Thymus (tissue), 11 donors: ENCODE measurements around the gene IPO9. TPM values are rescaled to one million over a fixed set of nuclear protein-coding genes. Genes with fewer than 3 reads are reported as not detected.
A peak's percentile ranks its signal among the peaks of the same experiment; 100 is the strongest.

Experiments used
- DNase-seq, 9 donors: peaks; one replicate each; pipeline ENCODE4 v3.0.0-alpha.2; 2013; ENCODE audit warnings: low spot score in 9 of 9, low read depth in 6 of 9, missing footprints in 1 of 9
- H3K27ac ChIP-seq, 2 donors: one replicate each; pipeline ENCODE4 v1.5.1; 2013; ENCODE audit warnings: control low read depth in 1 of 2, low read depth in 1 of 2, low read length in 1 of 2, mild to moderate bottlenecking in 1 of 2, moderate library complexity in 1 of 2
- H3K27me3 ChIP-seq, 2 donors: one replicate each; pipeline ENCODE4 v1.5.1; 2013; ENCODE audit warnings: low read length in 1 of 2; ENCODE audit not compliant: control insufficient read depth in 2 of 2, insufficient read depth in 1 of 2
- H3K36me3 ChIP-seq, 2 donors: one replicate each; pipeline ENCODE4 v1.5.1; 2013; ENCODE audit warnings: low read length in 1 of 2, mild to moderate bottlenecking in 1 of 2, moderate library complexity in 1 of 2; ENCODE audit not compliant: control insufficient read depth in 2 of 2, insufficient read depth in 2 of 2
- H3K4me1 ChIP-seq, 2 donors: one replicate each; pipeline ENCODE4 v1.5.1; 2013; ENCODE audit warnings: low read length in 2 of 2; ENCODE audit not compliant: control insufficient read depth in 2 of 2, insufficient read depth in 2 of 2
- H3K4me3 ChIP-seq, 2 donors: one replicate each; pipeline ENCODE4 v1.5.1; 2013; ENCODE audit warnings: low read length in 2 of 2, control low read depth in 1 of 2, mild to moderate bottlenecking in 1 of 2
- H3K9me3 ChIP-seq, 2 donors: one replicate each; pipeline ENCODE4 v1.5.1; 2013; ENCODE audit warnings: low read length in 1 of 2, mild to moderate bottlenecking in 1 of 2; ENCODE audit not compliant: control insufficient read depth in 2 of 2, insufficient read depth in 1 of 2
- WGBS: extraction: QIAGEN DNeasy Blood & Tissue Kit; methylation state at CpG from one replicate; pipeline ENCODE4 v1.1.7; 2013; 5-methylcytosine and 5-hydroxymethylcytosine counted together
- polyA plus RNA-seq: library from polyadenylated mRNA; stranded (reverse); fragments of 200-250 nt; gene quantifications from one replicate; pipeline ENCODE4 v1.2.3, GENCODE V29; 2013
- total RNA-seq: library from RNA; stranded (reverse); fragments of 120-200 nt; gene quantifications from one replicate; pipeline ENCODE4 v1.2.4, GENCODE V29; 2013
- donor health status: healthy.

The IPO9 gene
- total and polyA plus RNA-seq, 2 donors, result 19.0 to 21.2 TPM

DNA sequence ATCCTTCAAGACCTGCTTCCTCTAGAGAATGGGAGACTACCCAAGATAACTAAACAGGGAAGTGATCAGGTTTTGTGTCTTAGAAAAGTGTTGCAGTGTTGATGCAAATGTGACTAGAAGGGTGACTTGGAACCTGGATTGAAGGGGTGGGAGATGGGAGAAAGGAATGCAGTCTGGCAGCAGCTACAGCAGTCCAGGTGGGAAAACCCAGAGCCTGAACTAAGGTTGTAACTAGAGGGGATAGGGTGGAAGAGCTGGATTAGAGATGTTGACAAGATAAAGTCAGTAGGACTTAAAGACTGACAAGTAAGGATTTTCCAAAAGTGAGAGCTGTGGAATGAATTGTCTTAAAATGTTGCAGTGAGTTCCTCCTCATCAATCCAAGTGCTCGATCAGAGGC is 52.7 kb downstream of the IPO9 start:
- Histone ChIP-seq H3K9me3 (no peaks in the 10 kb centered on the region), H3K27me3 (peaks cover 2 to 23% of the 10 kb centered on the region in 2 donors), H3K4me3 (no peak overlapping the region), H3K27ac (no peak overlapping the region), H3K4me1 (no peaks in the 10 kb centered on the region), H3K36me3 (peaks cover 0 to 4% of the 10 kb centered on the region in 2 donors)
- no peak for DNase-seq
- WGBS, result 96% methylated on average over 1 of the region's 1 CpG

DNA sequence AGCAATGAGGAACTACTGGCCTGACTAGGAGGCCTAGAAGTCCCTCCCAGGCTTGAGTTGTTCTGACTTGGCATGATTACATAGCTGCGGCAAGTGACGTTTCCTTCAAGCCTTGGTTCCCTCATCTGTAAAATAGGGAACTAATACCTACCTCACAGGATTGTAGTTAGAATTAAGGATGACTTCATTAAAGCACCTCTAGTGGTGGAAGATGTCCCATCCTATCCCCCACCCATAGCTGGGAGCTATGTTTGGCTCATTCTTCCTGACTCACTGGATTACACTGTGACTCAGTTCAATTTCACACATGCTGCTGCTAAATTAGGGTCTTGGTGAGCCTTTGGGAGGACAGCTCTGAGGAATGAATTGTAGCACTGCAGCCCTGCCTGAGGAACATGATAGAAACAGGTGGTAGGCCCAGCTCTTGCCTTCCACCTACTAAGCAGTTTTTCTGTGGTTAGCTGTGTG is 53.7 kb downstream of the IPO9 start:
- no peaks in the 10 kb centered on the region for H3K9me3 ChIP-seq
- H3K27me3 ChIP-seq, result peaks cover 6 to 34% of the 10 kb centered on the region in 2 donors
- H3K36me3 ChIP-seq, result peaks cover 0 to 2% of the 10 kb centered on the region in 2 donors
- H3K4me1 ChIP-seq, result no peaks in the 10 kb centered on the region
- no peak overlapping the region for H3K4me3 ChIP-seq
- peak in 1 of 9 donors; percentile 28 for DNase-seq
- no peak overlapping the region for H3K27ac ChIP-seq
- WGBS, result 36% methylated on average over 2 of the region's 2 CpGs

DNA sequence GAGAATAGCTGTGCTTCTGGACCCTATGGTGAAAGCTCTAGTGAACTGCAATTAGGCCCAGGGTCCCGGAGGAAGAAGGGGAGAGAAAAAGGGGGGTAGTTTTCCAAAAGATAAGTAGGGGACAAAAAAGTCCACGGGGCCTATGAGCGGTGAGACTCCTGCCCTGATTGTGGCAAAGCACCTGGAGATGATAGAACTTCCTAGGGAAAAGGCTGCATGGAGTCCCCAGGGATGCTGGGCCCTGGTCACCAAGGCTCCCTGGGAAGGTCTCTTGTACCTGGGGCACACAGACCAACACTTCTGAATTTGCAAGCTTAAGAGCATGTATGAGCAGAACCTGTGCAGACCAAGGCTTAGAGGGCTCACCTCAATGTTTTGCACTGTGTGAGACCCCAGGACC is 54.3 kb downstream of the IPO9 start:
- Histone ChIP-seq H3K27ac (no peak overlapping the region), H3K27me3 (peaks cover 11 to 39% of the 10 kb centered on the region in 2 donors), H3K9me3 (no peaks in the 10 kb centered on the region), H3K36me3 (peaks cover 0 to 2% of the 10 kb centered on the region in 2 donors), H3K4me1 (no peaks in the 10 kb centered on the region), H3K4me3 (no peak overlapping the region)
- no peak for DNase-seq
- 91% methylated on average over 3 of the region's 3 CpGs for WGBS

DNA sequence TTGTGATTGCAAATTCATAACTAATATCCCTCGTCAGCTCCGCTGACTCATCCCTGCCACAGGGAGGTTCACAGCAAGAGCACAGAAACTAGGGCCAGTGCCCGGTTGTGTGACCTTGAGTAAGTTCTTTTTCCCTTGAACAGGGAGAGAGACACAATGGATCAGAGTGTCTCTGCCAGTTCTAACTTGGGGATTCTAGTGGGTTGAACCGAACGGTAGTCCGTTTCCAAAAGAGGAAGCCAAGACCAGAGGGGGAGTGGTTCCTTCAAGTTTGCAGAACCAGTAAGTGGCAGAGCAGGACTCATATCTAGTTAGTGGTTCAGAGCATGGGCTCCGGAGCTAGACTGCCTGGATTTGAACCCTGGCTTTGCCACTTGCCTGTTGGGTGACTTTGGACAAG is 54.8 kb downstream of the IPO9 start:
- no peaks in the 10 kb centered on the region for H3K4me1 ChIP-seq
- H3K36me3 ChIP-seq, result no peaks in the 10 kb centered on the region
- no peak overlapping the region for H3K27ac ChIP-seq
- DNase-seq, result peak in 1 of 9 donors; percentile 15
- no peaks in the 10 kb centered on the region for H3K9me3 ChIP-seq
- 31% methylated on average over 7 of the region's 7 CpGs for WGBS
- peaks cover 14 to 45% of the 10 kb centered on the region in 2 donors for H3K27me3 ChIP-seq
- H3K4me3 ChIP-seq, result no peak overlapping the region

DNA sequence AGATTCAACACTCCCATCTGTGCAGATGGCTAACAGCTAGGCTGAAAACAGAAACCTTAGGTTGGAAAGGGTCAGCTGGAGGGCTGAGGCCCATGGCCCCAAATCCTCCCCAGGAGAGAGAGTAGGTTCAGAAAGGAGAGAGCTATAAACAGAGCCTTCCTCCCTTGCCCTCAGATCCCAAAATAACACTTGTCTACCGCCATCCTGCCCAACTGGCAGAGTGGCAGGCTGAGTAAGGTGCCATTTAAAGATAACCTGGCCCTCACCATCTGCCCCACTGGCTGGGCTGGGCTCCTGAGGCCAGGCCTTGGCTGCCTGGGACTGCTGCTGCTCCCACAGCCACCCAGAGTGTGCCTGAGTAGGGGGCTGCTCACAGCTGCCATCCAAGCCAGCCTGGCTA is 55.5 kb downstream of the IPO9 start:
- Histone ChIP-seq H3K36me3 (no peaks in the 10 kb centered on the region), H3K9me3 (no peaks in the 10 kb centered on the region), H3K4me3 (no peak overlapping the region), H3K27ac (no peak overlapping the region), H3K27me3 (peaks cover 18 to 51% of the 10 kb centered on the region in 2 donors), H3K4me1 (no peaks in the 10 kb centered on the region)
- WGBS, result 46% methylated on average over 1 of the region's 1 CpG
- DNase-seq, result no peak

DNA sequence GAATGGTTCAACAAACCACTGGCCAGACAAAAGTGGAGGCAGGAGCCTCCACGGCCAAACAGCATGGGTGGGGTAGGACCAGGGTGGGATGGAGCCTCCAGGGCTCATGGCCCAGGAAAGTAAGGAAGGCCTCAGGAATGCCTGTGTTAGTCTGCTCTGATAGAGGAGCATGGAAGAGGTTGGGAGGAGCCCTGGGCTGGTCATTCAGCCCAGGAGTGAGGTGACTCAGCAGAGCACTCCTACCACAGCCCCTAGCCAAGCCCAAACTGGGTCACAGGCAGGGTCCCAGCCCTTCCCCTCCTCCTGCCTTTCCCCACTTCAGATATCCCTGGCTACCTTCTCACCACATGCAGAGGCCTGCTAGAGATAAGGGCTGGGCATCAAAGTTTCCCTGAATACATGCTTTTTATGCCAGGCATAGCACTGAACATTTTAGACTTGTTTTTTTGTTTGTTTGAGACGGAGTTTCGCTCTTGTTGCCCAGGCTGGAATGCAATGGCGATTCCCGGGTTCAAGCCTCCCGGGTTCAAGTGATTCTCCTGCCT is 56.6 kb downstream of the IPO9 start:
- Histone ChIP-seq H3K4me3 (no peak overlapping the region), H3K36me3 (no peaks in the 10 kb centered on the region), H3K27ac (no peak overlapping the region), H3K27me3 (peaks cover 28 to 63% of the 10 kb centered on the region in 2 donors), H3K9me3 (peaks cover 0 to 2% of the 10 kb centered on the region in 2 donors), H3K4me1 (no peaks in the 10 kb centered on the region)
- 95% methylated on average over 6 of the region's 6 CpGs for WGBS
- no peak for DNase-seq

DNA sequence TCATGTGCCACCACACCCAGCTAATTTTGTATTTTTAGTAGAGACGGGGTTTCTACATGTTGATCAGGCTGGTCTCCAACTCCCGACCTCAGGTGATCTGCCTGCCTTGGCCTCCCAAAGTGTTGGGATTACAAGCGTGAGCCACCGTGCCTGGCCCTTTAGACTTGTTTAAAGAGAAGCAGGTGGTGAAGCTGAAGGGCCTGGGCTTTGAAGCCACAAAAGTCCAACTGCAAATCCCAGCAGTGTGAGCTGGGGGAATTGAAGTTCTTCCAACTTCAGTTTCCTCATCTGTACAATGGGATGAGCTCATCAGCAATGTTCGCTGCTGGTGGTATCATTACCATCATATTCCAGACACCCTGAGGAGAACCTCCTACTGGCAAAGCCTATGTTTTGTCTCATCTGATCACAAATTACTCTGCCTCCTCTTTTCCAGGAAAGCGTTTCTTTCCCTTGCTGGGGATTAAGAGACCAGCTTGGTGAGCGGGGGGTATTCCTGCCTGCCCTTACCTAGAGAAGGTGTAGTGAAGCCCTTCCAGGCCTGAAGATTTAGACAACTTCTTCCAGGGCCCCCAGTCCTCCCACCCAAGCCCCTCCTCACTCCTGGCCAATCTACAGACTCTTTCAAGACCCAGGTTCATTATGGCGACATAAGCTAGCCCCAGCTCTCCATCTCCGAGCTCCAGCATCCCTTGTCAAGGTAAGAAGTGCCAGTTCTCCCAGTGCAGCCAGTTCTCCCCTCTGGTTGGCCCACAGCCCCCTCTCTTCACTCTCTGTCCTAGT is 57.3 kb downstream of the IPO9 start:
- Histone ChIP-seq H3K27ac (no peak overlapping the region), H3K9me3 (peaks cover 0 to 2% of the 10 kb centered on the region in 2 donors)
- no peak for DNase-seq

DNA sequence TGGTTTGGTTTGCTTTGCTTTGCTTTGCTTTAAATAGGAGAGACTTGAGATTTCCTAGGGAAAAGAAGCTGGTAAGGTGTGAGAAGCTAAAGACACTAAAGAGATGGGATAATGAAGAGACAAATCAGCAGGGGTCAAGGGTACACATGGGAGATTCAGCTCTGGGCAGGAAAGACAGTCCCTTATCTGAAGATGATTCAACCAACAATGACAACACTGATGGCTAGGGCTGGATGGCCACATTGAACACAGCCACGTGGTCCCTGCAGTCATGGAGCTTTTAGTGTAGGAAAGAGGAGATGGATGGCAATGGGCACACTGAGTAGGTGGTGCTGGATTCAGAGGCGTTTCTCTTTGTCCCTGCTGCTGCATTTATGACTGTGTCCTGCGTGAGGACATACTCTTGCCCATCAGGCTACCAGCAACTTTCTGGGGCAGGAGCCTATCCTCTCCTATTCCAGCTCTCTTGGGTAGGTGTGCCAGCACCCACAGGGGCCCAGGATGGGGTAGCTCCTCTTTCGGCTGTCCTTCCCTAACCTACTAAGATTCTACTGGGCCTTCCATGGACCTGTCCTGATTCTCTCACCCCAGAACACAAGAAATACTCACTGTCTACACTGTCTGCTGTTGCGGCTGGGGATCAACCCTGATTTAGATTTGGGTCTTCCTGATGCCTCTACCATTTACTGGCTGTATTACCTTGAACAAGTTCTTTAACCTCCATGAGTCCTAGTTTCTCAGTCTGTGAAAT is 58.3 kb downstream of the IPO9 start:
- no peak for DNase-seq
- WGBS, result 91% methylated on average over 5 of the region's 5 CpGs
- Histone ChIP-seq H3K9me3 (peaks cover 0 to 2% of the 10 kb centered on the region in 2 donors), H3K4me3 (no peak overlapping the region), H3K36me3 (no peaks in the 10 kb centered on the region), H3K27ac (no peak overlapping the region), H3K4me1 (no peaks in the 10 kb centered on the region), H3K27me3 (peaks cover 29 to 76% of the 10 kb centered on the region in 2 donors)

More for the DNA sequence above, 57.3 kb downstream of the IPO9 start:
- peaks cover 29 to 70% of the 10 kb centered on the region in 2 donors for H3K27me3 ChIP-seq
- H3K4me3 ChIP-seq, result no peak overlapping the region
- no peaks in the 10 kb centered on the region for H3K4me1 ChIP-seq
- no peaks in the 10 kb centered on the region for H3K36me3 ChIP-seq
- 98% methylated on average over 9 of the region's 9 CpGs for WGBS
